HL-60 (cell line): ENCODE data around the gene TMEM132A.

Source experiments
- CTCF ChIP-seq: IDR thresholded peaks from one replicate; pipeline ENCODE4 v1.5.1; 2011; ENCODE audit warnings: low read length, control low read depth, inconsistent platforms; ENCODE audit not compliant: insufficient read depth
- REST ChIP-seq: IDR thresholded peaks from 2 replicates; pipeline ENCODE4 v1.6.1; 2012; ENCODE audit warnings: low read depth; ENCODE audit not compliant: insufficient replicate concordance

- TF ChIP-seq CTCF (no peak), REST (no peak)
These were observed 46.6 kb downstream of the TMEM132A start for GRCh38 chr11:60970890-60971289.
